NCI-H446 (cell line): ENCODE data around the gene DNAJB12.
A peak's percentile ranks its signal among the peaks of the same experiment; 100 is the strongest.
"Not testable (repeated sequence)": the region's sequence is repeated elsewhere in the genome, so short reads cannot be mapped to it uniquely, and the experiment has no call there.

Experiments
- DNase-seq, 2 experiments: peaks; one replicate each; lab custom pipeline; 2025; lab: John Stamatoyannopoulos, UW

The DNAJB12 gene

GRCh38 chr10:72316748-72317435, 37.8 kb downstream of the DNAJB12 start:
- no peak for DNase-seq

GRCh38 chr10:72316386-72316700, 38.4 kb downstream of the DNAJB12 start:
- DNase-seq, result no peak

- peak; percentile 18 to 67 for DNase-seq
Measured at GRCh38 chr10:72315611-72316385, 38.9 kb downstream of the DNAJB12 start.

GRCh38 chr10:72315054-72315453, 39.7 kb downstream of the DNAJB12 start:
- DNase-seq, result peak in 1 of 2 experiments; percentile 15

GRCh38 chr10:72314263-72314662, 40.5 kb downstream of the DNAJB12 start:
- no peak for DNase-seq

GRCh38 chr10:72312865-72313391, 41.8 kb downstream of the DNAJB12 start:
- no peak for DNase-seq

- no peak for DNase-seq
Measured at GRCh38 chr10:72311667-72312066, 43.1 kb downstream of the DNAJB12 start.

- DNase-seq, result no peak
Measured at GRCh38 chr10:72310636-72311035, 44.1 kb downstream of the DNAJB12 start.

GRCh38 chr10:72310241-72310633, 44.5 kb downstream of the DNAJB12 start:
- DNase-seq, result no peak

- DNase-seq, result no peak
Measured at GRCh38 chr10:72309290-72310240, 45.2 kb downstream of the DNAJB12 start.

GRCh38 chr10:72308320-72308987, 46.3 kb downstream of the DNAJB12 start:
- DNase-seq, result no peak

- not testable (repeated sequence) for DNase-seq
Measured at GRCh38 chr10:72307711-72308110, 47.0 kb downstream of the DNAJB12 start.

GRCh38 chr10:72306215-72306760, 48.4 kb downstream of the DNAJB12 start:
- no peak for DNase-seq

- no peak for DNase-seq
Measured at GRCh38 chr10:72303424-72304128, 51.1 kb downstream of the DNAJB12 start.

GRCh38 chr10:72298592-72299519, 55.9 kb downstream of the DNAJB12 start:
- no peak for DNase-seq

- DNase-seq, result peak; percentile 71 to 92
Measured at GRCh38 chr10:72297805-72298591, 56.7 kb downstream of the DNAJB12 start.

- no peak for DNase-seq
Measured at GRCh38 chr10:72297281-72297804, 57.4 kb downstream of the DNAJB12 start.

- DNase-seq, result not testable (repeated sequence)
Measured at GRCh38 chr10:72296829-72297280, 57.9 kb downstream of the DNAJB12 start.
